ENCODE data around the gene FGFR2. TPM values are rescaled to one million over a fixed set of nuclear protein-coding genes. Genes with fewer than 3 reads are reported as not detected.

Gene FGFR2
- total and polyA plus RNA-seq, 9 of the 15 experiments (the other 6 are each of a cell fraction or from before 2014, with no cell fraction given) = 0.20 TPM; not detected in 8

DNA sequence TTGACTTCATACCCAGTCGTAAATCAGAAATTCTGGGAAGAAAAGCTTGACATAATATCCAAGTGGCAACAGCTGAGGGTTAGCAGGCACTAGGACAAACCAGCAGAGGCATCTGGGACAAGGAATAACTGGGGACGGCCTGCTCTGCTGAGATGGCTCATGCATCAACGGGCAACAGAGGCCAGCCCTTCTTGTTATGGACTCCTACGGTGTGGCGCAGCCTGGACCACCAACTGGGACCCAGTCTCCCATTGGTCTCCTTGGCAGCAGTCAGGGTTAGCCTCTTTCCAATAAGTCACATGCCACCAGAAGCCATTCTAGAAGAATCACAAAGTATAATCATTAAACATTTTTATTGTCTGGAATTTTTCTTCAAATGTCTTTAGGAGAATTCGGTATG, 15.0 kb downstream of the FGFR2 start:
- H3K36me3 ChIP-seq (ENCODE audit: control insufficient read depth, insufficient read depth, low read length) = no peaks in the 10 kb centered on the region
- H3K79me2 ChIP-seq (ENCODE audit: control insufficient read depth, insufficient read depth, low read length) = no peaks in the 10 kb centered on the region
- H3K4me1 ChIP-seq (replicated peaks in 1 of 2; ENCODE audit: control insufficient read depth in 2 of 2, insufficient read depth in 2 of 2, low read length in 2 of 2) = no peaks in the 10 kb centered on the region
- POLR2A ChIA-PET = interaction anchor here (0.7 kb wide), 1 partner anchor 349 kb away, joined by 4 read pairs; no protein-coding TSS in a partner anchor
- no peak for ATAC-seq
- no peaks in the 10 kb centered on the region for H3K9me3 ChIP-seq (replicated peaks; ENCODE audit: control insufficient read depth, insufficient read depth, low read depth, low read length)
- H3K27ac ChIP-seq (ENCODE audit: extremely low read depth, low read depth, low read length) = no peak overlapping the region
- no TSS peak for BruUV-seq (replicated peaks)
- H3K27me3 ChIP-seq (ENCODE audit: control insufficient read depth in 2 of 2, insufficient read depth in 2 of 2, low read length in 2 of 2) = peaks cover 0 to 19% of the 10 kb centered on the region in 2 experiments; a peak in 2 of 5 replicates
- no peaks in the 10 kb centered on the region for H3K9me1 ChIP-seq (ENCODE audit: control insufficient read depth, insufficient read depth, low read length)
- in situ Hi-C loops (cut with MboI) (no loop called here), intact Hi-C loops (cut with micrococcal nuclease) (no loop called here)
- 0% methylated on average over 6 of the region's 6 CpGs for WGBS (ENCODE audit: insufficient coverage, low coverage, missing lambda C conversion rate)
- CTCF ChIA-PET (ENCODE audit: low intra/inter-chr PET ratio) = no interaction called here
- H3K4me3 ChIP-seq = no peak overlapping the region
- no peak for DNase-seq (ENCODE audit: extremely low read depth in 1 of 4, low spot score in 3 of 4)
- H2AFZ ChIP-seq (ENCODE audit: low read depth, low read length) = no peak overlapping the region
- no peak overlapping the region for H3K4me2 ChIP-seq (ENCODE audit: insufficient read depth, low read length)
- no peak overlapping the region for H3K9ac ChIP-seq (ENCODE audit: insufficient read depth in 1 of 2, low read depth in 2 of 2, low read length in 2 of 2)
- H4K20me1 ChIP-seq (replicated peaks; ENCODE audit: control insufficient read depth, insufficient read depth, low read length) = no peaks in the 10 kb centered on the region
- TF ChIP-seq HDAC2 (IDR thresholded peaks at IDR 0.05) (no peak), EP300 (IDR thresholded peaks at IDR 0.05; ENCODE audit: low read length) (no peak), KAT8 (IDR thresholded peaks at IDR 0.05; ENCODE audit: low read depth) (no peak), ZNF695 (CRISPR knock-in tag; IDR thresholded peaks at IDR 0.05) (no peak)
- no peak for FAIRE-seq

DNA sequence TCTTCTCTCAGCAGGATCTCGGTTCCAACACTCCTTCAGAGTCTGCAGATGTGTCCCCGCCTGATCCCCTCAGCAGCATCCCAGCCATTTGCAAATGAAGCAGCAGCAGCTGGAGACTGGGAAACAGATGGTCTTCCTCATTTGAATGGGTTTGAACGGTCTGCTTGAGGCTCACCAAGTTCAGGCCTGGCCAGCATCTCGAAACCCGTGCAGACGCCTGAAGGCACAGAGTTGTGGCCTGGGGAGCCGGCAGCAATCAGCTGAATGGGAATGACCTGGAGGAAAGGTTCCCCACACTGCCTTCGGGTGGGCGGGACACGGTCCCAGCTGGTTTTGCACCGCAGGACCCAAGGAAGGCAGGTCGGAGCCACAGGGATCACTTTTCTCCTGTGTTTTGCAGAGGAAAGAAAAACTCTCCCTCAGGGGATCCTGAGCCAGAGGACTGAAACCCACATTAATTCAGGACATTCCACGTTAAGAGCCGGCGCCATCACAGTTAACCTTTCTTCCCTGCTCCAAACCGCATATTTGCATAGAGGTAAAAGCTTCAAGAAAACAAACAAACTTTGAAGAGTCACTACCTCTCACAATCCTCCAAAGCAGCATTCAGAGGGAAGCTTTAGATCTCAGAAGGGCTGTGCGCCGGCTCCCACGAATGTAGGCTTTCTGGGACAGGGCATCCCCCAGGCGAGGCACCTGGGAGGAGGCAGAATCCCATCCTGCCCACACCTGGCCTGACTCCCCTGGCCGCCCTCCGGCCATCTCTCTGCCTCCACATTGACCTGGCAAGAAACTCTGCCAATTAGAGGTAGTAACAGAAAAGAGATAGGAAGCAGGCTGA, 17.7 kb downstream of the FGFR2 start:
- TF ChIP-seq EP400 (IDR thresholded peaks at IDR 0.05) (no peak), LCOR (CRISPR knock-in tag; IDR thresholded peaks at IDR 0.05) (no peak)
- TF ChIP-seq, protein P1, sequence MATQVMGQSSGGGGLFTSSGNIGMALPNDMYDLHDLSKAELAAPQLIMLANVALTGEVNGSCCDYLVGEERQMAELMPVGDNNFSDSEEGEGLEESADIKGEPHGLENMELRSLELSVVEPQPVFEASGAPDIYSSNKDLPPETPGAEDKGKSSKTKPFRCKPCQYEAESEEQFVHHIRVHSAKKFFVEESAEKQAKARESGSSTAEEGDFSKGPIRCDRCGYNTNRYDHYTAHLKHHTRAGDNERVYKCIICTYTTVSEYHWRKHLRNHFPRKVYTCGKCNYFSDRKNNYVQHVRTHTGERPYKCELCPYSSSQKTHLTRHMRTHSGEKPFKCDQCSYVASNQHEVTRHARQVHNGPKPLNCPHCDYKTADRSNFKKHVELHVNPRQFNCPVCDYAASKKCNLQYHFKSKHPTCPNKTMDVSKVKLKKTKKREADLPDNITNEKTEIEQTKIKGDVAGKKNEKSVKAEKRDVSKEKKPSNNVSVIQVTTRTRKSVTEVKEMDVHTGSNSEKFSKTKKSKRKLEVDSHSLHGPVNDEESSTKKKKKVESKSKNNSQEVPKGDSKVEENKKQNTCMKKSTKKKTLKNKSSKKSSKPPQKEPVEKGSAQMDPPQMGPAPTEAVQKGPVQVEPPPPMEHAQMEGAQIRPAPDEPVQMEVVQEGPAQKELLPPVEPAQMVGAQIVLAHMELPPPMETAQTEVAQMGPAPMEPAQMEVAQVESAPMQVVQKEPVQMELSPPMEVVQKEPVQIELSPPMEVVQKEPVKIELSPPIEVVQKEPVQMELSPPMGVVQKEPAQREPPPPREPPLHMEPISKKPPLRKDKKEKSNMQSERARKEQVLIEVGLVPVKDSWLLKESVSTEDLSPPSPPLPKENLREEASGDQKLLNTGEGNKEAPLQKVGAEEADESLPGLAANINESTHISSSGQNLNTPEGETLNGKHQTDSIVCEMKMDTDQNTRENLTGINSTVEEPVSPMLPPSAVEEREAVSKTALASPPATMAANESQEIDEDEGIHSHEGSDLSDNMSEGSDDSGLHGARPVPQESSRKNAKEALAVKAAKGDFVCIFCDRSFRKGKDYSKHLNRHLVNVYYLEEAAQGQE (IDR thresholded peaks at IDR 0.05; ENCODE audit: borderline replicate concordance) = no peak
- TF ChIP-seq, protein P1 (CRISPR knock-in tag; IDR thresholded peaks at IDR 0.05; ENCODE audit: low read depth) = no peak
- Histone ChIP-seq H3K4me1 (replicated peaks in 1 of 2; ENCODE audit: control insufficient read depth in 2 of 2, insufficient read depth in 2 of 2, low read length in 2 of 2) (no peaks in the 10 kb centered on the region), H3K4me3 (no peak overlapping the region), H3K27me3 (ENCODE audit: control insufficient read depth in 2 of 2, insufficient read depth in 2 of 2, low read length in 2 of 2) (peaks cover 0 to 19% of the 10 kb centered on the region in 2 experiments; a peak in 2 of 5 replicates), H2AFZ (ENCODE audit: low read depth, low read length) (no peak overlapping the region), H3K79me2 (ENCODE audit: control insufficient read depth, insufficient read depth, low read length) (no peaks in the 10 kb centered on the region), H3K9me1 (ENCODE audit: control insufficient read depth, insufficient read depth, low read length) (no peaks in the 10 kb centered on the region), H3K9me3 (replicated peaks; ENCODE audit: control insufficient read depth, insufficient read depth, low read depth, low read length) (no peaks in the 10 kb centered on the region), H4K20me1 (replicated peaks; ENCODE audit: control insufficient read depth, insufficient read depth, low read length) (no peaks in the 10 kb centered on the region), H3K9ac (ENCODE audit: insufficient read depth in 1 of 2, low read depth in 2 of 2, low read length in 2 of 2) (no peak overlapping the region), H3K36me3 (ENCODE audit: control insufficient read depth, insufficient read depth, low read length) (no peaks in the 10 kb centered on the region), H3K27ac (ENCODE audit: extremely low read depth, low read depth, low read length) (no peak overlapping the region), H3K4me2 (ENCODE audit: insufficient read depth, low read length) (no peak overlapping the region)
- ATAC-seq = no peak
- CTCF ChIA-PET (ENCODE audit: low intra/inter-chr PET ratio) = no interaction called here
- no peak for FAIRE-seq
- intact Hi-C loops (cut with micrococcal nuclease) = no loop called here
- 2% methylated on average over 16 of the region's 22 CpGs for WGBS (ENCODE audit: insufficient coverage, low coverage, missing lambda C conversion rate)
- in situ Hi-C loops (cut with MboI) = no loop called here
- POLR2A ChIA-PET = no interaction called here
- no TSS peak for BruUV-seq (replicated peaks)
- DNase-seq (ENCODE audit: extremely low read depth in 1 of 4, low spot score in 3 of 4) = no peak
